GM19043 (cell line): ENCODE measurements around the gene FOXA2.
"Not testable (repeated sequence)": the region's sequence is repeated elsewhere in the genome, so short reads cannot be mapped to it uniquely, and the experiment has no call there.

Source experiments
- ATAC-seq: cut with Tn5 transposase; IDR thresholded peaks from one replicate; pipeline ENCODE4 v1.9.1; 2021; ENCODE audit warnings: low read depth; ENCODE audit not compliant: unreplicated experiment

Gene FOXA2

DNA sequence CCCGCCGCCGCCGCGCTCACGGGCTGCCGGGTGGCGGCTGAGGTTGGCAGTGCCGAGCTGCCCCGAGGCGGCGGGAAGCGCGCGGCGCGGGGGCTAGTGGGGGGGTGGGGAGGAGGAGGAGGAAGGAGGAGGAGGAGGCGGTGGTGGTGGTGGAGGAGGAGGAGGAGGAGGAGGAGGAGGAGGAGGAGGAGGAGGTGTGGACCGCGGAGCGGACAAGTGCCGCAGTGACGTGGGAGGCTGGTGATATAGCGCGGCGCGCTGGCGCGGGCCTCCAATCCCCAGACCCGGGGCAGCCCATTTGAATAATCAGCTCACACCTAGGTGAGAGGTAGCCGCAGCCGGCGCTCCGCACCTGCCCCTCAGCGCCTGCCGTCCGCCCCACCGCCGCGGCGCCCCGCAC, at the start of gene FOXA2:
Gene FOXA2, minus strand, starts transcription at position 51 of the 400 bp plus-strand sequence. CDS start 294 bp downstream, outside the sequence.
- no peak for ATAC-seq

GRCh38 chr20:22630701-22631100, 46.3 kb upstream of the FOXA2 start:
- ATAC-seq, result no peak

- no peak for ATAC-seq
These were observed 45.6 kb upstream of the FOXA2 start for GRCh38 chr20:22629927-22630326.

GRCh38 chr20:22629447-22629846, 45.1 kb upstream of the FOXA2 start:
- ATAC-seq, result no peak

- no peak for ATAC-seq
These were observed 42.1 kb upstream of the FOXA2 start for GRCh38 chr20:22626496-22626895.

- ATAC-seq, result no peak
These were observed 38.8 kb upstream of the FOXA2 start for GRCh38 chr20:22623211-22623610.

DNA sequence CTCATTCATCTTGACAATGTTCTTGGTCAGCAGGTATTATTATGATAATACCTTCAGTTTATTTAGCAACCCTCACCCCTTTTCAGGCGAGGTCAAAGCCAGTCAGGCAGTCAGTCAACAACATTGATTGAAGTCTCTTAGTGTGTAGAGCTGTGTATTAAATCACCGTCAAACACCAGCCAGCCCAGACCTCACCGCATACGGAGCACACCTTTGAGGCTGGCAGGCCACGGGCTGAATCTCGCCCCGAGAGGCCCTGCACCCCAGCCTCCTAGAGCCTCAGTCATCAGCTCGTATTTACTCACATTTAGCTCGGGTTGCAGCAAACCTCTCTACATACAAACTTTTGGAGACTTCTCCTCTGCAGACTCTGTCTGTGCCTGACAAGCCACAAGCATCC, 36.0 kb upstream of the FOXA2 start:
- ATAC-seq, result no peak

- ATAC-seq, result no peak
These were observed 35.4 kb upstream of the FOXA2 start for GRCh38 chr20:22619806-22620205.

DNA sequence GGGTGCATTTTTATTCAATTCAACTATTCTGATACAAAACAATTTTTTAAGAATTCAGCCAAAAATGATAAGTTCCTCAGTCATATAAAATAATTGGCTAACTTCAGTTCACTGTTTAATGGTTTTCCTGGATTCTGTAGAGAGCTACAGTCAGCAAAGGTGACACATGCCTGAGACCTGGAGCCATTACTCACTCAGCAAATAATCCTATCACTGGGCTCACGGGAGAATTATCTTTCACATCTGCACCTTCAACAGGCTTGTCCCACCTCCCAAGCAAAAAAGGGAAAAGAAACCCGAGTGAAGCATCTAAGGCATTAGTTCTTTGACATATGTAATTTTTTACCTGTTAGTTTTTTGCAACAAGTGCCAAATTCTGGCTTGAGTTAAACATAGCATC, 34.9 kb upstream of the FOXA2 start:
- no peak for ATAC-seq

GRCh38 chr20:22617160-22617559, 32.8 kb upstream of the FOXA2 start:
- ATAC-seq, result no peak

DNA sequence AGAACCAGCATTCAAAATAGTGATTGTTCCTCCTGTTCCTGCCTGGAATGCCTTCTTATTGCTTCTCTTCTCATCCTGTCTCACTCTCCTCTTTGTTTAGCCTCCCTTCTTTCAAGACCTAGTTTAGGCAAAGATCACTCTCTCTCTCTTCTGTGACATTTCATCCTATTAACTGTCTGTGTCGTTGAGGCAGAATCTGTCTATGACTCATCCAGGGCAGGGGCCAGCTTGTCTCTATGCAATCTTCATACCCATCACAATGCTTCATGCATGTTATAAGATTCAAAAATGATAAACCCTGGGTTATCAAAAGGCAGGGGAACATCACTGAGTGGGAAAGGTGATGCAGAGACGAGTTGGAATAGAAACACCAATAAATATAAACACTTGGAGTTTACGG, 32.2 kb upstream of the FOXA2 start:
- ATAC-seq, result no peak

DNA sequence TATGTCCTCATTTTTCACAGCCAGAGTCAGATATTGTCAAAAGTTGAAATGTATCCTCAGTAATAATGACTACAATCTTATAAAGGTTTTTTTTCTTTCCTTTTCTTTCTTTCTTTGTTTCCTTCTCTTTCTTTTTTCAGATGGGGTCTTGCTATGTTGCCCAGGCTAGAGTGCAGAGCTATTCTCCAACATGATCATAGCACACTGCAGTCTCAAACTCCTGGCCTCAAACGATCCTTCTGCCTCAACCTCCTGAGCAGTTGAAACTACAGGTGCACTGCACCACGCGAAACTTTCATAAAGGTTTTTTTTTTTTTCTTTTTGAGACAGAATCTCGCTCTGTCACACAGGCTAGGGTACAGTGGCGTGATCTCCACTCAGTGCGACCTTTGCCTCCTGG, 31.1 kb upstream of the FOXA2 start:
- ATAC-seq, result no peak

- ATAC-seq, result no peak
These were observed 27.3 kb upstream of the FOXA2 start for GRCh38 chr20:22611636-22612035.

GRCh38 chr20:22607695-22608094, 23.3 kb upstream of the FOXA2 start:
- no peak for ATAC-seq

DNA sequence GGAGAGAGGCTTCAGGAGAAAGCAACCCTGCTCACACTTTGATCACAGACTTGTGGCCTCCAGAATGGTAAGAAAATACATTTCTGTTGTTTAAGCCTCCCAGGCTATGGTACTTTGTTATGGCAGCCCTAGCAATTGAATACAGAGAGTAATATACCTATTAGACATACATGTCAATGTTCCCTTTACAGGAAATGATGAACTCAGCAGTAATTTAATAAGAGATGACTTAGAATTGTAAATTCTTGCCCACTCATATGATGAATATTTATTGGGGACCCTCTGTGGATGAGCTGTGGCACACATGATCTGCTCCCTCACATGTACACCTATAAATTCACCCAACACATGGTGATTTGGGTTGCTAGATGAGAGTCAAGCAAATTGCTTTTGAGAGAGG, 20.4 kb upstream of the FOXA2 start:
- no peak for ATAC-seq

DNA sequence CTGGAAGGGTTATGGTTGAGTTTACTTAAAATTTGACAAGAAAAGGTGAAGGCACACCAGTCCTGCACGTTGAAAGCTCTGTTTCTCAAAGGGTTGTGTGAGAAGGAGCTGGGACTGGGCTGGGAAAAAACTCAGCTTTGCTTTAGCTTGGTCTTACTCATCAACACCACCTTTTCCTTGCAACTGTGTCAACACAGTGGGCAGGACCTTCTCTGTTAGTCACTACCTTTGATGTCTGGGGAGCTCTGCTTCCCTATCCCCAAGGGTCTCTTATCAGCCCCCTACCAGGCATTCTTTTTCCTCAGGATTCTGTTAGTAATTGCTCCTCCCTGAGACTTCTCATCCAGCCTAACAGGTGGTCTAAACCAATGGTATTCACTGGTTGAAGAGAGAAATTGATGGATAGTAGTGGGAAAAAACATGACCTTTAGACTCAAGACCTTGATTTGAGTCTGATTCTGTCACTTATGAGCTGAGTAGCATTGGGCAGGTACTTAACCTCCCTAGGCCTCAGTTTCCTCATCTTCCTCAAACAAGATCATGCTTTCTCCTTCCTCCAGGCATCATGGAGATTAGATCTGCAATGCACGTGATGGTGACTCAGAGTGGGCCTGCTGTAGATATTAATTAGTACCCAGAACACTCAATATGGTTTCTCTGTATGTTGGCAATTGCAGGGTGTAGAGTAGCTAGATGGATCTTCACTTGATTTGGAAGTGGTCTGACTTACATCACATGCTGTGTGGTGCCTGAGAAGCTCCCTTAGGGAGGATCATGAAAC, 17.2 kb upstream of the FOXA2 start:
- no peak for ATAC-seq

DNA sequence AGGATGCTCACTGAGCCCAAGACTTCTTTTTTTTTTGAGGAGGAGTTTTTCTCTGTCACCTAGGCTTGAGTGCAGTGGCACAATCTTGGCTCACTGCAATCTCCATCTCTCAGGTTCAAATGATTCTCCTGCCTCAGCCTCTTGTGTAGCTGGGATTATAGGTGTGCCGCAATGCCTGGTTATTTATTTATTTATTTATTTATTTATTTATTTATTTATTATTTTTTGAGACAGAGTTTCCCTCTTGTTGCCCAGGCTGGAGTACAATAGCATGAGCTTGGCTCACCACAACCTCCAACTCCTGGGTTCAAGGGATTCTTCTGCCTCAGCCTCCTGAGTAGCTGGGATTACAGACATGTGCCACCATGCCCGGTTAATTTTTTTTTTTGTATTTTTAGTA, 14.9 kb upstream of the FOXA2 start:
- ATAC-seq, result not testable (repeated sequence)

DNA sequence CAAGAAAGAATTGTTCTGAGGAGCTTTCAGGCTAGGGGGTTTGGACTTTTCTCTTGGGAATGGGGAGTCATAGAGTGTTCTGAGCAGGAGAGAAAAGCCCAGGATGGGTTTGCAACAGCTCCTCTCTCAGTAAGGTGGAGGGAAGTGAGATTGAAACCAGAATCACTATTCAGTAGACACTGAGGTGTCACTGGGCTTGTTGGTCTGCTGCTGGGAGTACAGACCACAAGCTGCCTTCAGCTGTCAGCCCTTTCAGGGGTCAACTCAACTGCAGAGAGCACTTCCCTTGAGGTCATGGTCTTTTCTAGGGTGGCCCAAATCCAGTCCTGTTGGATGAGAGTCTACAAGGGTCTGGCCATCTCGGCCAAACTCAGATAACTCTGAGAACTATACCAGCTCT, 12.9 kb upstream of the FOXA2 start:
- ATAC-seq, result no peak

DNA sequence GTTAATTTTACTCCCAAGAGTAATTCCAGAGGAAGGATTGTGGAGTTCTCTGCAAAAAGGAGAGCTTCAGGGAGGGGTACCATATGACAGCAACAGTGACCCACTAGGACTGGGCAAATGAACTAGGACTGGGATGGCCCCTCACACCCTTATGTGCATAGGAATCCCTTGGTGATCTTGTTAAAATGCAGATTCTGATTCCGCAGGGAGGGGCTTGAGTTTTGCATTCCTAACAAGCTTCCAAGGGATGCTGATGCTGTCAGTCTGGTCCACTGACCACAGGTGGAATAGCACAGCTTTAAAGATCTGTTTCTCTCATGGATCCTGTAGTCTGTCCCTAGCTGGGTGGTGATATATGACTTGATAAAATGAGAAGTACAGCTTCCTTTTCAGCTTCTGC, 6.3 kb upstream of the FOXA2 start:
- no peak for ATAC-seq

DNA sequence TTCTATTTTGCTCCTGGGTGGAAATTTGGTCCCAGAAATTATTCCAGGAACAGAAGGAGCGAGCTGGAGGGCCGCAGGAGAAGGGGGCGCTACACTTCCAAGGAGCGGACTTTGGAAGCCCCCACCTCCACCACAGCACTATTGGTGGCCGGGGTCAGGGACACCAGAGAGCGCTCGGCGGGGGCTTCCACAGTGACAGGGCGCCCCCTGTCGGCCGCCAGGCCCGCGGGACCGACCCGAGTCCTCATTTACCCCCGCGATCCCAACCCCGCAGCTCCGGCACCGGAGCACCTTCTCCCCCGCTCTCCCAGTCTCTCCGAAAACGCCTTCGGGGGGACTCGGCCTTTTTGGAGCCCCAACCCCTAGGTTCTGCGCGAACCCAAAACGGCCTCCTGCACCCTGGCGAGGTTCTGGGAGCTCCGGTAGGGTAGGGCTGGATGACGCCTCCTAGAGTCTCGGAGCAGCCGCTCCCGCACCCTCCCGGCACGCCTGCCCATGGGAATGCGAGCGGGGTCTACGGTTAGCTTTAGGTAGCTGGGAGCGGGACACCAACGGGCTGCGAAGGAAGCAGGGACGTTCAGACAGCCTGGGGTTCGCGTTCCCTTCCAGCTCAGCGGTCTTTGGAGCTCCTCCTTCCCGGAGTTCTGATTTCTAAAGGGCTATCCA, 2.4 kb upstream of the FOXA2 start:
- ATAC-seq, result no peak

- no peak for ATAC-seq
These were observed 1.6 kb upstream of the FOXA2 start for GRCh38 chr20:22585786-22586493.
